Umbilical cord (tissue), 2 donors: ENCODE measurements around the gene C16orf87. TPM values are rescaled to one million over a fixed set of nuclear protein-coding genes. Genes with fewer than 3 reads are reported as not detected.
"Not testable (repeated sequence)": the region's sequence is repeated elsewhere in the genome, so short reads cannot be mapped to it uniquely, and the experiment has no call there.

ENCODE experiments used
- DNase-seq: peaks from one replicate; pipeline ENCODE4 v3.0.0-alpha.2; 2015; ENCODE audit warnings: low spot score
- total RNA-seq: library from RNA; depleted of rRNA; stranded (reverse); fragments of >200 nt; gene quantifications from one replicate; pipeline ENCODE4 v1.2.3, GENCODE V29; 2014; ENCODE audit warnings: low replicate concordance; ENCODE audit not compliant: insufficient read depth

C16orf87 gene
- total RNA-seq: 21.9 TPM

DNA sequence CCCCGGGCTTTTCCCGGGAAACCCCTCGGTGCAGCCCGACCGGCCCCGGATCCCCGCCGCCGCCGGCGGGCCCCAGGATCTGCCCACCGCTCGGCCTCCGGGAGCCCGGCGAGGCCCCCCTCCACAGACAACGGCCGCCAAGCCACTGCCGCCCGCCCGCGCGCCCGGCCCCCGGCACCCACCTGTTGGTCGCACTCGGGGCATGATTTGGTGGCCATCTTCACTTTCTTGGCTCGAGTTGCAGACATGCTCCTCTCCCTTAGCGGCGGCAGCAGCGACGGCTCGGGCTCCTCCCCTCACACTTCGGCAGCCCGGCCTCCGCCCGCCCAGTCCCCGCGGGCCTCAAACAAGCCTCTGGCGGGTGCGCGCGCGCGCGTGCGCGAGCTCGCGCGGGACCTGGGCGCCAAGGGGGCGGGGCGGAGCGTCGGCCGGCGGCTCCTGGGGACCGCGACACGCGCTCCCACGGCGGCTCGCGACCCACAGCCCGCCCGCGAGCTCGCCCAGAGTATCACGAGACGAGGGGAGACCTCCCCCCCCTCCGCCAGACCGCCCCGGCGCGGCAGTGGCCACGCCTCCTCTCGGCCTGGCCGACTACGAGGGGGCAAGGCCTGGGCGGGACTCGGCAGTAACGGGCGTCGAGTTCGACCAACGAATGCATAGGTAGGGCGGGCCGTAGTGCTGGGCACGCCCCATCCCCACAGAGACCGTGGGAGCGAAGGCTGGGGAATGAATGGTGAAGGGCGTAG, at the start of gene C16orf87:
Gene C16orf87, minus strand, starts transcription at position 279 of the 746 bp plus-strand sequence. Its CDS starts 31 bp downstream, at position 248.
- DNase-seq: peak; percentile 97

GRCh38 chr16:46875243-46875642, 44.3 kb upstream of the C16orf87 start:
- DNase-seq: no peak

DNA sequence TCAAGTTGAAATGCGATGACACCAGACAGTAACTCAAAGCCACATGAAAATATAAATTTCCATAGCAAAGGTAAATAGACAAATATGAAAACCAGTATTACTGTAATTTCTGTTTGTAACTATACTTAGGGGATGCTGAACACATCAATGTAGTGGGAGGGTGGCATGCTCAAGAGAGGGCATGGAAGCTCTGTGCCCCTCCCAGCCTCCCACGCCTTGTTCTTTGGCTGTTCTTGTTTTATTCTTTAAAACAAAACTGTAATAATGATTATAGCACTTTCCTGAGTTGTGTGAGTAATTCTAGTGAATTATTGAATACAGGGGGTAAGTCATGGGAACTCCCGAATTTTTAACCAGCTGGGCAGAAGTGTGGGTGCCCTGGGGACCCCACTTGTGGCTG, 42.2 kb upstream of the C16orf87 start:
- no peak for DNase-seq

GRCh38 chr16:46871597-46871996, 40.6 kb upstream of the C16orf87 start:
- DNase-seq: no peak

DNA sequence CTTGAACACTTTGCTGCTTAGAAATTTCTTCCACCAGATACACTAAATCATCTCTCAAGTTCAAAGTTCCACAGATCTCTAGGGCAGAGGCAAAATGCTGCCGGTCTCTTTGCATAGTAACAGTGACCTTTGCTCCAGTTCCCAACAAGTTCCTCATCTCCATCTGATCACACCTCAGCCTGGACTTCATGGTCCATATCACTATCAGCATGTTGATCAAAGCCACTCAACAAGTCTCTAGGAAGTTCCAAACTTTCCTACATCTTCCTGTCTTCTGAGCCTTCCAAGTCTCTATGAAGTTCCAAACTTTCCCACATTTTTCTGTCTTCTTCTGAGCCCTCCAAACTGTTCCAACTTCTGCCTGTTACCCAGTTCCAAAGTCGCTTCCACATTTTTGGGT, 37.9 kb upstream of the C16orf87 start:
- not testable (repeated sequence) for DNase-seq

DNA sequence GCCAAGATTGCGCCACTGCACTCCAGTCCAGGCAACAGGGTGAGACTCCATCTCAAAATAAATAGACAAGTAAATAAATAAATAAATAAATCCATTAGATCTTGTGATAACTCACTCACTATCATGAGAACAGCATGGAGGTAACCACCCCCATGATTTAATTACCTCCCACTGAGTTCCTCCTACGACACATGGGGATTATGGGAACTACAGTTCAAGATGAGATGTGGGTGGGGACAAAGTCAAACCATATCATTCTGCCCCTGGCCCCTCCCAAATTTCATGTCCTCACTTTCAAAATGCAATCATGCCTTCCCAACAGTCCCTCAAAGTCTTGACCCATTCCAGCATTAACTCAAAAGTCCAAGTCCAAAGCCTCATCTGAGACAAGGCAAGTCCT, 36.5 kb upstream of the C16orf87 start:
- DNase-seq: not testable (repeated sequence)

GRCh38 chr16:46866286-46866685, 35.3 kb upstream of the C16orf87 start:
- DNase-seq: no peak

GRCh38 chr16:46862555-46863447, 31.8 kb upstream of the C16orf87 start:
- no peak for DNase-seq

DNA sequence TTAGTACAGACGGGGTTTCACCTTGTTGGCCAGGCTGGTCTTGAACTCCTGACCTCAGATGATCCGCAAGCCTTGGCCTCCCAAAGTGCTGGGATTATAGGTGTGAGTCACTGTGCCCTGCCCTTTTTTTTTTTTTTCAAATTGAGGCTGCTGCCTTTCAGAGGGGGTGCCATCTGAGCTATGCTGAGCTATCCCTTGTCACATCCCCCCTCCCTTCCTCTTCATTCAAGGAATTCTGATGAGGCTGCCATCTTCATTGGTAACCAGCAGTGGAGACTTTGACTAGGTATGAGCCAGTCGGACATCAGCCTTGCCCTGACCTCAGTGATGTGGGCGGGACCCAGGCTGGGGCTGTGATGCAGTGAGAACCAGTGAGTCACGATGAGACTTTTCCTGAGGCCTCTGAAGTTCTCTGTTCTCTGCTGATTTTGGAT, 28.8 kb upstream of the C16orf87 start:
- peak; percentile 57 for DNase-seq

- no peak for DNase-seq
These were observed 27.2 kb upstream of the C16orf87 start for GRCh38 chr16:46858151-46858550.

DNA sequence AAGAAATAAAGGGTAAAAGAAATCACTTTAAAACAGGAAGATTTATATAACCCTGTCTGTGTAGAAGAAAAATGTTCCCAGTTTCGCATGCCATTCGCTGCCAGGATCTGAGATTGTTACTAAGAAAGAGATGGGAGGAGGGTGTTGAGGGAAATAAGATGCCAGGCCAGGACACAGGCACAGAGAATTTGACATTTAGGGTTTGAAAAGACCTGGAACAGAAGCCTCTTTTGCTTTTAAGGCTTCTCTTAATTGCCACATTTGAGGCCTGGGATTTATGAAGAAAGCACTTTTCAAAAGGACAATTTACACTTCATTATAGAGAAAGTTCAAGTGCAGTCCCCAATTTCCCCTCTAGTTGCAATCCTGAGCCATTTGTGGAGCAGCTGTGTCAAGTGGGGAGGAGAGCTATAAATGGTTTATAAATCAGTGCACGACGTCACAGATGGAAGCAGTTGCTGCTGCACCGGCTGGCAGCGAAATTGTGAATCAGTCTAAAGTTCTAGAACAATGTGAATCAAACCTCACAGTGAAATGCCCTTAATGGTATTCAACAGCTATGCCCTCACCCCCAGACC, 26.5 kb upstream of the C16orf87 start:
- DNase-seq: peak; percentile 36

DNA sequence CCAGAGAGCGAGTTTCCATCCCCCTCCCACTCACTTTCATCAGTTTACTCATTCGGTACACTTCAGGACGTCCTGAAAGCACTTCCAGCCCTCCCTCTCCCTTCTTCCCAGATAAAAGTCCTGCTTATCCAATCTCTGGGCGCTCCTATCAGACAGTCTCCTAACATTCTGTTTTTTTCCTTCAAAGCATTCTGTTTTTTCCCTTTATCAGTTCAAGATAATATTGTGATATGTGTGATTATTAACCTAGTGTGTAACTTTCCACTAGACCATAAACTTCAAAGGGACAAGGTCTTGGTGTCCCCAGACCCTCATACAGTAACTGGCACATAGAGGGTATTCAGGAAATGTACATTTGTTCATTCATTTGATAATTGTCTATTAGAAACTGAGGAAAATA, 24.4 kb upstream of the C16orf87 start:
- no peak for DNase-seq

DNA sequence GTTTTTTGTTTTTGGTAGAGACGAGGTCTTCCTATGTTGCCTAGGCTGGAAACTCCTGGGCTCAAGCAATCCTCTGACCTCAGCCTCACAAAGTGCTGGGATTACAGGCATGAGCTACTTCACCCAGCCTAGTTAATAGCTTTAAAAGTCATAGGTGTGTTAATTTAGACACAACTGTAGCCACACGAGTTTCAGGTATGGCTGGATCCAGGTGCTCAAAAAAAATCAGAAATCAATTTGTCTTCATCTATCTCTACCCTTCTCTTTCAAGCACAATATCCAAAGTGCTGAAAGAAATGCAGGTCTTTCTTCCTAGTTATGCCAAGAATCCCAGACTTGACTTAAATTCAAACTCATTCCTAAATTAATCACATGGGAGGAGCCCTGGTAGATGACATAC, 23.9 kb upstream of the C16orf87 start:
- no peak for DNase-seq

- peak; percentile 69 for DNase-seq
These were observed 22.9 kb upstream of the C16orf87 start for GRCh38 chr16:46853713-46854443.

DNA sequence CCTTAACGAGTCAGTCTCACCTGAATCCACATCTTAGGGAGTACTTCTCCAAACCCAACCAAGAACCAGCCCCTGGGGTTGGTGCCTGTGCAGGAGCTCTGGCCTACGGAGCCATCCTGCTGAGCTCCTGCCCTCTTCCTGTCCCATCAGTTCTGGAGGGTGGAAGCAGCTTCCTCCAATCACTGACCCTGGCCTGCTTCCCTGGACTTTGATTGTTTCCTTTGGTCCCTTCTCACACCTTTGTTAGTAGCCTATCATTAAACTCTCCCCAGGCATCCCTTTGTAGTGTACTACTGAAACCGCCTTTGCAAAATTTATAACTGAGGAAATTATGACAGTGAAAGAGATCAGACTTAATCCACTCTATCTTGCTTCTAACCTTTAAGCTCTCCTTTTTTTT, 21.1 kb upstream of the C16orf87 start:
- no peak for DNase-seq

GRCh38 chr16:46850619-46851555, 19.9 kb upstream of the C16orf87 start:
- no peak for DNase-seq

GRCh38 chr16:46848768-46849764, 18.1 kb upstream of the C16orf87 start:
- no peak for DNase-seq

DNA sequence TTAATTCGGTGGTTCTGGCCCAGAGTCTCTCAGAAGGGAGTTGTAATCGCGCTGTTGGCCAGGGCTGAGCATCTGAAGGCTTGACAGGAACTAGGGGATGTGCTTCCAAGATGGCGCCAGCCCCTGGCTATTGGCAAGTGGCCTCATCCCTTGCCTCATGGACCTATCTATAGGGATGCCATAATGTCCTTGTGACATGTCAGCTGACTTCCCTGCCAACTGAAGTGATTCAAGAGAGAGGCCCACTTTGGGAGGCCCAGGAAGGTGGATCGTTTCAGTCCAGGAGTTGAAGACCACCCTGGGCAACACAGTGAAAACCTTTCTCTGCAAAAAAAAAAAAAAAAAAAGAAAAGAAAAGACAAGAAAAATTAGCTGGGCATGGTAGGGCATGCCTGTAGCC, 15.0 kb upstream of the C16orf87 start:
- DNase-seq: no peak

DNA sequence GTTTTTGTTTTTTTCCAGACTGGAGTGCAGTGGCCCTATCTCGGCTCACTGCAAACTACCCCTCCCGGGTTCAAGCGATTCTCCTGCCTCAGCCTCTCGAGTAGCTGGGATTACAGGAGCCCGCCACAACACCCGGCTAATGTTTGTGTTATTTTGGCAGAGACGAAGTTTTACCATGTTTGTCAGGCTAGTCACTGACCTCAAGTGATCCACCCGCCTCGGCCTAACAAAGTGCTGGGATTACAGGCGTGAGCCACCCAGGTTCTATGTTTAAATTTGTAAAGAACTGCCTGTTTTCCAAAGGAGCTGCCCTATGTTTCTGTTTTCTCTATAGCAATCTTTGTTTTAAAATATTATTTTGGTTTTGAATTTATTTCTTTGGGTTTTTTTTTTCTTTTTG, 13.8 kb upstream of the C16orf87 start:
- DNase-seq: no peak
